ENCODE results near the gene DCBLD2.

DCBLD2 gene

DNA sequence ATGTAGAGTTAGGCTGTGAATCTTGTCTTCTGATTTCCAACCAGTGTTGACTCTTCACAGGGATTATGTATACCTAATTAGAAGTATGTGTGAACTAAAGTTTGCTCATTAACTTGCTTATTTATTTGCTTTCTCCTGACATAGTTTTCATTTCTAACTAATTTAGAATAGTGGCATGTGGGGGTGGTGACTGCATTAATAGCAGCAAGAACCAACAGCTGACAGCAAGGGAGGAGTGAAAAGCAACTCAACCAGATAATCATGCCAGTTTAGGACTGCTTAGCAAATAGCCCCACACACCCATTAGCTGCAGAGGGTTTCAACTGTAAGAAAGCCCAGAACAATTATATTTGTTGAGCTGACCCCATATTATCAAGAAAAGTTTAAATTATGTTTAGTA is 134.6 kb downstream of the DCBLD2 start:
- DNase-seq (ENCODE audit: low read depth): no peak

DNA sequence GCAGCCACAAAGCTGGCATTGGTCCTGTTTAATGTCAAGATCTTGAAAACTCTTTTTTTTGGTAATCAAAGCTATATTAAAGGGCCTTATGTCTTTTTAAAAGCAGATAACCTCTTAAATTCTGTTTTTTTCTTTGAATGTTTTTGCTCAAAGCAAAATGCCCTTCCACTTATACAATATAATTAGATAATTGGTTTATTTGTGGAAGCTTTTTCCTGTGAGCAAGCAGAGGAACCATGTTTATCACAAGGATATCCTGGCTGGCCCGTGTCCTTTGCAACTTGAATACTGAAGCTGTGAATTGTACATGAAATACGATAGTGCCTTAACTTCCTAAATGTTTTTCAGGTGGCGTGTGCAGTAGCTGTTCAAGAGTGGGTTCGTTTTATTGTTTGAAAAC is 135.8 kb downstream of the DCBLD2 start:
- no peak for DNase-seq (ENCODE audit: low read depth)

DNA sequence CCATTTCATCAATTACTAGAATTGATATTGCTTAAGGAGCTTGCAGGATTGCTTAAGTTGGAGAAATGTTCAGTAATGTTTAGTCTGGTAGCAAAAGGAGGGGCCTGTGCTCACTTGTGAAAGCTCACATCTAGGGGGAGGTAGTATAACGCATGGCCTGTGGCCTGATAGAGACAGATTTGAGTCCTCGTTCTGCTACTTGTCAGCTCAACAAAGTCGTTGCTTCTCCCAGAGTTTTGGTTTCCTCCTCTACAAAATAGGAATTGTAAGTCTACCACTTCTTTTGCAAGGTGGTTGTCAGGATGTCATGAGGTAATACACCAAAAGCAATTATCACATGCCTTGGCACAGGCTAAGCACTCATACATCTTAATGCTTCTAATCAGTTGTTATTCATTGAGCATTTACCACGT is 137.0 kb downstream of the DCBLD2 start:
- no peak for DNase-seq (ENCODE audit: low read depth)

GRCh38 chr3:98763819-98764418 is 137.6 kb downstream of the DCBLD2 start:
- no peak for DNase-seq (ENCODE audit: low read depth)

GRCh38 chr3:98763076-98763475 is 138.4 kb downstream of the DCBLD2 start, which contains the start of gene ST3GAL6:
TSS of gene ST3GAL6 (plus strand) at chr3:98763340. CDS start at chr3:98768441, 5,101 bp downstream.
- no peak for DNase-seq (ENCODE audit: low read depth)

DNA sequence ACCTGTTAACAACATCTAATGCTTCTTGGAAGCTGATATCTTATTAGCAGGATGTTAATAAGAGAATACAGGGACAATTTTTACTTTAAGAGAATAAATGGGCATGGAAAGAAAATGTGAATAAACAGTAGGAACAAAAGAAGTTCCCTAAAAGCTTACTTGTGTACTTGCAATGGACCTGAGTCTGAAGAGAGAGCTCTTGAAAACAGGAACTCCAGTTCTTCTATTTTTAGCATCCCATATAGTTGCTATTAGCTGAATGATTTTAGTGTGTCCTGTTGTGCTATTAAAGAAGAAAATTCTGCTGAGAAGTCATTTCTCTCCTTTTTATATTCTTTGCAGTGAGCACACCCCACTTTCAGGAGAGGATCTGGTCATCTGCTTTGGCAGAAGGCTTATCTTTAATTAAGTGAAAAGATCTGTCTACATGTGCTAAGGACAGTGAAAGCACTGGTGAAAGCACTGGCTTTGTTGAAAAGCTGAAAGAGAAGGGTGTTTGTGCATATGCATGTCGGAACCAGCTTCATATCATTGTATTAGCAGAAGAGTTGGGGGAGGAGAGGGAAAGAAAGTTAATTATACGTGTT is 139.8 kb downstream of the DCBLD2 start:
- DNase-seq (ENCODE audit: low read depth): no peak

GRCh38 chr3:98759629-98760028 is 141.9 kb downstream of the DCBLD2 start:
- no peak for DNase-seq (ENCODE audit: low read depth)

DNA sequence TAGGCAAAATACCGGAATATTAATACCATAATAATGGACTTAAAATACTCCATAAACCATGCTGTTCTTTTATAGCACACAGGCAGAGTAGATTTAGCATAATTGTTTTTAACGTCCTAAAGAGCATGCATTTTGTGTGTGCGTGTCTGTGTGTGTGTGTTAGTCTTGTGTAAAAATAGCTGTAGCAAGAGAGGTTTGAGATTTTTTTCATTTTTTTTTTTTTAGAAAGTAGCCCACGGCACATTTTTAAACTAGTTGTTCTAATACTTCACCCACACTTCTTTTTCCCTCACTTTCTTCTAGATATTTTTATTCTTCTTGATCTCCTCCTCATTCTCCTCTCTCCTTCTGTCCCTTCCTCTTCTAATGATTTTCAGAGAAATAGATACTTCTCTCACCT is 145.9 kb downstream of the DCBLD2 start:
- DNase-seq (ENCODE audit: low read depth): no peak

DNA sequence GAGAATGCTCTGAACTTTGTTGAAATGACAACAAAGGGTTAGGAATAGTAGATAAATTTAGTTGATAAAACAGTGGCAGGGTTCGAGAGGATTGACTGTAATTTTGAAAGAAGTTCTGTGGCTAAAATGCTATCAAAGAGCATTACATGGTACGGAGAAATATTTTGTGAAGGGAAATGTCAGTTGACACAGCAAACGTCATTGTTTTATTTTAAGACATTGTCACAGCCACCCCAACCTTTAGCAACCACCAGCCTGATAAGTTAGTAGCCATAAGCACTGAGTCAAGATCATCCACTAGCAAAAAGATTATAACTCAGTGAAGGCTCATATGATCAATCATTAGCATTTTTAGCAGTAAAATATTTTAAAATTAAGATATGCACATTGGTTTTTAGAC is 147.0 kb downstream of the DCBLD2 start:
- no peak for DNase-seq (ENCODE audit: low read depth)

GRCh38 chr3:98750276-98750919 is 151.1 kb downstream of the DCBLD2 start:
- no peak for DNase-seq (ENCODE audit: low read depth)

DNA sequence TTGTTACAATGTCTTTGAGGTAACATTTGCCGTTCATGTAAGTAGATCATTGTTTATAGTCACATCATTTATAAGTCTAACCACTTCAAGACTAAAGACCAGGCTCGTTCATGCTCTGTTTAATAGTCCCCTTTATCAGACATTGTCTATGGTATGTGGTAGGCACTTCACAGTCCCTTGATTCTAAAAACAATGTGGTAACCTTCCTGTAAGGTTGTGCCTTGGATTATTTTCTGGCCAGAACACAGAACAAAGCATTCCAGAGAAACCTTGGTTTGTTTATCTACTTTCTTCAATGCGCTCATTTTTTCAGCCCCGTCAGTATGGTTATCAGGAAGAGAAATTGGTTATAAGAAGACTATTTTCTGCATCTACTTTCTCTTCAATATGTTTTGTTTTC is 154.6 kb downstream of the DCBLD2 start:
- no peak for DNase-seq (ENCODE audit: low read depth)

DNA sequence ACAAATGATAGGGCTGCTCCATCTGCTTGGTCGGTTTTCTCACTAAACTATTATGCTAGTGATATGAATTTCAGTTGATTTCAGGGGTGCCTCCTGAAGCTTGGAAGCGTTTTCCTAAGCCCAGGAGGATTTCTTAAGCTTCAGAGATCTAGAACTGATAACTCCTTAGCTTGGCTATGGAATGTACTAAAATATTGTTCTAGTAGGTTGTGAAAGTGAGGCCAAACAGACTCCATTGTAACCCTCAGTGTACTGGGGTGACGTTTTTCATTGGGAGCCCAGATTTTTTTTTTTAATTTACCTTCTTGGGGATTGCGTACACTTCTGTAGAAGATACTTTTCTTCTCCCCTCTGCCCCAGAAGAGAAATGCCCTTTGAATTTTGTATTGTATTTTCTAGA is 155.4 kb downstream of the DCBLD2 start:
- DNase-seq (ENCODE audit: low read depth): no peak

All from stimulated activated CD8-positive, alpha-beta memory T cell treated with anti-CD3 and anti-CD28 coated beads, Interleukin-4, amount 100 ng/mL, for 24 hours (primary cell).